HG02885 (cell line): ENCODE data around the gene PTDSS2.
A peak's percentile ranks its signal among the peaks of the same experiment; 100 is the strongest.

ENCODE experiments used
- ATAC-seq: cut with Tn5 transposase; IDR thresholded peaks from one replicate; pipeline ENCODE4 v1.9.1; 2021; ENCODE audit warnings: mild to moderate bottlenecking; ENCODE audit not compliant: unreplicated experiment, poor library complexity

The PTDSS2 gene

GRCh38 chr11:445765-446588 is 4.1 kb upstream of the PTDSS2 start:
- no peak for ATAC-seq

- ATAC-seq: no peak
Observed at GRCh38 chr11:446891-447290, 3.2 kb upstream of the PTDSS2 start.

- peak; percentile 49 for ATAC-seq
Observed at GRCh38 chr11:447923-448731, 2.0 kb upstream of the PTDSS2 start.

GRCh38 chr11:450809-451451 is 851 bp downstream of the PTDSS2 start:
- peak; percentile 5 for ATAC-seq

GRCh38 chr11:451738-452137 is 1.7 kb downstream of the PTDSS2 start:
- ATAC-seq: no peak

- no peak for ATAC-seq
Observed at GRCh38 chr11:452203-452744, 2.2 kb downstream of the PTDSS2 start.

- no peak for ATAC-seq
Observed at GRCh38 chr11:452916-453527, 2.9 kb downstream of the PTDSS2 start.

- ATAC-seq: no peak
Observed at GRCh38 chr11:453564-453963, 3.5 kb downstream of the PTDSS2 start.

GRCh38 chr11:454043-454442 is 4.0 kb downstream of the PTDSS2 start:
- no peak for ATAC-seq

- ATAC-seq: no peak
Observed at GRCh38 chr11:454801-455565, 4.9 kb downstream of the PTDSS2 start.

- no peak for ATAC-seq
Observed at GRCh38 chr11:455566-456147, 5.6 kb downstream of the PTDSS2 start.

GRCh38 chr11:456533-456932 is 6.5 kb downstream of the PTDSS2 start:
- ATAC-seq: peak; percentile 61

GRCh38 chr11:457111-457760 is 7.2 kb downstream of the PTDSS2 start:
- ATAC-seq: no peak

- no peak for ATAC-seq
Observed at GRCh38 chr11:459511-460220, 9.6 kb downstream of the PTDSS2 start.

GRCh38 chr11:460331-461199 is 10.5 kb downstream of the PTDSS2 start:
- ATAC-seq: no peak

GRCh38 chr11:461626-462025 is 11.5 kb downstream of the PTDSS2 start:
- ATAC-seq: no peak
